Keratinocyte (primary cell): ENCODE data around the gene SMOC1. TPM values are rescaled to one million over a fixed set of nuclear protein-coding genes. Genes with fewer than 3 reads are reported as not detected.
A peak's percentile ranks its signal among the peaks of the same experiment; 100 is the strongest.

Source experiments
- DNase-seq: peaks from one replicate; pipeline ENCODE4 v3.0.0-alpha.2; 2011; ENCODE audit warnings: low read depth, missing footprints, low spot score
- FAIRE-seq: peaks from 2 replicates; lab custom pipeline; 2011; peaks lifted over from hg19 to GRCh38; lab: Jason Lieb, UNC
- H2AFZ ChIP-seq: 2 replicates; pipeline ENCODE4 v1.6.0; 2012; ENCODE audit warnings: low read length, control low read depth, inconsistent platforms; ENCODE audit not compliant: control insufficient read depth
- H3K27ac ChIP-seq: 2 replicates; pipeline ENCODE4 v1.5.1; 2011; ENCODE audit warnings: low read length; ENCODE audit not compliant: control insufficient read depth, insufficient read depth
- H3K27me3 ChIP-seq: 3 replicates; pipeline ENCODE4 v1.6.0; 2011; ENCODE audit warnings: low read length; ENCODE audit not compliant: control insufficient read depth, insufficient read depth; ENCODE audit errors: extremely low read depth
- H3K36me3 ChIP-seq, 2 experiments: 2 replicates in 1 of 2; 3 replicates in 1 of 2; pipeline ENCODE4 v1.5.1; 2011; ENCODE audit warnings: low read length in 2 of 2, mild to moderate bottlenecking in 1 of 2; ENCODE audit not compliant: control insufficient read depth in 2 of 2, insufficient read depth in 2 of 2; ENCODE audit errors: extremely low read depth in 1 of 2
- H3K4me1 ChIP-seq: 3 replicates; pipeline ENCODE4 v1.5.1; 2011; ENCODE audit warnings: low read length; ENCODE audit not compliant: control insufficient read depth, insufficient read depth; ENCODE audit errors: extremely low read depth
- H3K4me2 ChIP-seq: 3 replicates; pipeline ENCODE4 v1.6.0; 2011; ENCODE audit warnings: low read depth, low read length; ENCODE audit not compliant: control insufficient read depth, insufficient read depth; ENCODE audit errors: extremely low read depth
- H3K4me3 ChIP-seq, 3 experiments: fragments of 200-600 bp in 1 of 3; sonication (generic) in 1 of 3; 2 replicates in 2 of 3; 3 replicates in 1 of 3; pipeline ENCODE4 v1.5.1; 2011 to 2016; ENCODE audit warnings: low read length in 3 of 3, mild to moderate bottlenecking in 3 of 3, control low read depth in 2 of 3, inconsistent platforms in 1 of 3, low read depth in 1 of 3, mixed read lengths in 1 of 3, mixed run types in 1 of 3, moderate library complexity in 1 of 3; ENCODE audit not compliant: control insufficient read depth in 2 of 3, insufficient read depth in 2 of 3; ENCODE audit errors: extremely low read depth in 1 of 3
- H3K79me2 ChIP-seq: 2 replicates; pipeline ENCODE4 v1.6.0; 2012; ENCODE audit warnings: low read length; ENCODE audit not compliant: control insufficient read depth, insufficient read depth
- H3K9ac ChIP-seq: 3 replicates; pipeline ENCODE4 v1.6.0; 2011; ENCODE audit warnings: low read length; ENCODE audit not compliant: control insufficient read depth, insufficient read depth; ENCODE audit errors: extremely low read depth
- H3K9me1 ChIP-seq: 3 replicates; pipeline ENCODE4 v1.6.0; 2011; ENCODE audit warnings: low read length; ENCODE audit not compliant: control insufficient read depth, insufficient read depth; ENCODE audit errors: extremely low read depth
- H3K9me3 ChIP-seq: 2 replicates; pipeline ENCODE4 v1.5.1; 2012; ENCODE audit warnings: low read depth, low read length; ENCODE audit not compliant: control insufficient read depth
- H4K20me1 ChIP-seq: 3 replicates; pipeline ENCODE4 v1.6.0; 2011; ENCODE audit warnings: low read length; ENCODE audit not compliant: control insufficient read depth, insufficient read depth; ENCODE audit errors: extremely low read depth
- EZH2 ChIP-seq: IDR thresholded peaks from one replicate; pipeline ENCODE4 v1.6.1; 2012; ENCODE audit warnings: inconsistent platforms, mild to moderate bottlenecking, low read length, moderate library complexity
- dilution Hi-C: fragments of 300-500 bp; cut with MboI; formaldehyde crosslinking; loops from one replicate; pipeline ENCODE4 v1.7.0; 2020; ENCODE audit warnings: low sequenced_read_pairs; ENCODE audit not compliant: extremely low pct_ligation_motif_present
- polyA plus RNA-seq, 5 experiments: library from polyadenylated mRNA; depleted of rRNA in 3 of 5; stranded (reverse) in 3 of 5; stranded (forward) in 1 of 5; unstranded in 1 of 5; fragments of >200 nt; gene quantifications; 1 replicate in 1 of 5; 2 replicates in 3 of 5; 3 replicates in 1 of 5; pipeline versions ENCODE4 v1.2.1 to v1.2.3, GENCODE V29; 2011 to 2012; ENCODE audit warnings: missing spikeins in 2 of 5, low read depth in 1 of 5, low replicate concordance in 1 of 5
- TF ChIP-seq, protein P1 (sequence below), 3 experiments: IDR thresholded peaks in 1 of 3; conservative IDR thresholded peaks in 1 of 3; optimal IDR thresholded peaks in 1 of 3; 2 replicates in 2 of 3; 3 replicates in 1 of 3; pipeline versions ENCODE3 to v1.5.1; 2011; ENCODE audit warnings: low read length in 3 of 3, mild to moderate bottlenecking in 3 of 3, moderate library complexity in 2 of 3, control low read depth in 1 of 3, inconsistent platforms in 1 of 3; ENCODE audit not compliant: insufficient read depth in 2 of 3; ENCODE audit errors: extremely low read depth in 1 of 3

Gene SMOC1
- polyA plus RNA-seq, 1 donor (not counting 4 experiments of a cell fraction or from before 2014, with no cell fraction given): 6.0 TPM

DNA sequence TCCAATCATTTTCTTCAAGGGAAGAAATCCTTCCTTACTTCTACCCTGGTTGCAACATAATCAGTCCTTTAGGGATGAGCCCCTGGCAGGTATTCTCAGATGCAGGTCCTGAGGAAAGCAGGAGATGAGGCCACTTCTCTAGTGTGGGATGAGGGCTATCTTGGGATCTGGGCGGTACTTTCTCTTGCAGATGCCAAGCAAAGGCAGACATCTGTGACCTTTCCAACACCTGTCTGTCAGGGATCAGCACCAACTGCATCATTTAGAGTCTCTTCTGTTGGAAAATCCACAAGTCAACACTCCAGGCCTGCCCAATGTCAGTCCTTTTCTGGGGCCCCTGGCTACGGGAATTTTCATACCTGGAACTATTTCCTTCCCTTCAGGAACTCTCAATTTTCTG is 180.3 kb downstream of the SMOC1 start:
- H3K27me3 ChIP-seq: no peaks in the 10 kb centered on the region
- no peak for TF ChIP-seq EZH2
- TF ChIP-seq, protein P1, sequence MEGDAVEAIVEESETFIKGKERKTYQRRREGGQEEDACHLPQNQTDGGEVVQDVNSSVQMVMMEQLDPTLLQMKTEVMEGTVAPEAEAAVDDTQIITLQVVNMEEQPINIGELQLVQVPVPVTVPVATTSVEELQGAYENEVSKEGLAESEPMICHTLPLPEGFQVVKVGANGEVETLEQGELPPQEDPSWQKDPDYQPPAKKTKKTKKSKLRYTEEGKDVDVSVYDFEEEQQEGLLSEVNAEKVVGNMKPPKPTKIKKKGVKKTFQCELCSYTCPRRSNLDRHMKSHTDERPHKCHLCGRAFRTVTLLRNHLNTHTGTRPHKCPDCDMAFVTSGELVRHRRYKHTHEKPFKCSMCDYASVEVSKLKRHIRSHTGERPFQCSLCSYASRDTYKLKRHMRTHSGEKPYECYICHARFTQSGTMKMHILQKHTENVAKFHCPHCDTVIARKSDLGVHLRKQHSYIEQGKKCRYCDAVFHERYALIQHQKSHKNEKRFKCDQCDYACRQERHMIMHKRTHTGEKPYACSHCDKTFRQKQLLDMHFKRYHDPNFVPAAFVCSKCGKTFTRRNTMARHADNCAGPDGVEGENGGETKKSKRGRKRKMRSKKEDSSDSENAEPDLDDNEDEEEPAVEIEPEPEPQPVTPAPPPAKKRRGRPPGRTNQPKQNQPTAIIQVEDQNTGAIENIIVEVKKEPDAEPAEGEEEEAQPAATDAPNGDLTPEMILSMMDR (optimal IDR thresholded peaks at IDR 0.05 in 1 of 3, IDR thresholded peaks at IDR 0.05 in 1 of 3, conservative IDR thresholded peaks at IDR 0.05 in 1 of 3; ENCODE audit: extremely low read depth in 1 of 3, insufficient read depth in 2 of 3, low read length in 3 of 3): no peak
- H3K27ac ChIP-seq: no peak overlapping the region
- H3K9me3 ChIP-seq: no peaks in the 10 kb centered on the region
- H2AFZ ChIP-seq: no peak overlapping the region
- H3K36me3 ChIP-seq: no peaks in the 10 kb centered on the region
- dilution Hi-C loops: no loop called here
- H3K9ac ChIP-seq: no peak overlapping the region
- H4K20me1 ChIP-seq: no peaks in the 10 kb centered on the region
- H3K79me2 ChIP-seq: no peaks in the 10 kb centered on the region
- H3K4me3 ChIP-seq: no peak overlapping the region
- H3K9me1 ChIP-seq: no peaks in the 10 kb centered on the region
- DNase-seq (no peak), FAIRE-seq (no peak)
- peaks cover 9% of the 10 kb centered on the region for H3K4me1 ChIP-seq
- H3K4me2 ChIP-seq: no peak overlapping the region

DNA sequence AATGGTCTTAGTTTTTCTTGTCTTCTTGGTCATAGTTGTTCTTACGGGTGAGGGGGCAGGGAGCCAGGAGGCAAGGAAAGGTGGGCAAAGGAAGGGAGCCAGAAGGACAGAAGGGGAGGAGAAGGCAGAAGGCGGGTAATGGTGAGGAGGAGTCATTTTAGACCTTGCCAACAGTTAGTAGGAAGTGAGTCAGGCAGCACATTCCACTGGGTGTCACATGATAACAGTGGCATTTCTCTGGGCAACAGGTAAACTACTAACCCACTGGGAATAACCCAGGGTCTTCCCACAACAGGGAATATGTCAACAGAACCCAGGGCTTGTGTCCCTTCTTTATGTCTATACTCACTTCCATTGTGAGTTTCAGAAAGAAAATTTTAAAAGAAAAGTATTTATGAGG is 181.9 kb downstream of the SMOC1 start:
- dilution Hi-C loops: no loop called here
- Histone ChIP-seq H3K4me3 (no peak overlapping the region), H4K20me1 (no peaks in the 10 kb centered on the region), H3K27me3 (no peaks in the 10 kb centered on the region), H3K79me2 (no peaks in the 10 kb centered on the region), H3K27ac (no peak overlapping the region), H3K9me1 (no peaks in the 10 kb centered on the region), H3K36me3 (no peaks in the 10 kb centered on the region), H2AFZ (peak overlapping the region; percentile 56), H3K4me1 (peaks cover 9% of the 10 kb centered on the region), H3K9ac (no peak overlapping the region), H3K4me2 (peak overlapping the region; percentile 49), H3K9me3 (no peaks in the 10 kb centered on the region)
- peak; percentile 17 for DNase-seq
- peak; percentile 99 for FAIRE-seq
- TF ChIP-seq, protein P1 (optimal IDR thresholded peaks at IDR 0.05 in 1 of 3, IDR thresholded peaks at IDR 0.05 in 1 of 3, conservative IDR thresholded peaks at IDR 0.05 in 1 of 3; ENCODE audit: extremely low read depth in 1 of 3, insufficient read depth in 2 of 3, low read length in 3 of 3): no peak
- TF ChIP-seq EZH2: no peak
